HG02798 (cell line): Measurements from ENCODE around the gene RYR3.

Experiments
- ATAC-seq: cut with Tn5 transposase; IDR thresholded peaks from one replicate; pipeline ENCODE4 v1.9.1; 2021; ENCODE audit warnings: mild to moderate bottlenecking; ENCODE audit not compliant: unreplicated experiment, poor library complexity

The RYR3 gene

DNA sequence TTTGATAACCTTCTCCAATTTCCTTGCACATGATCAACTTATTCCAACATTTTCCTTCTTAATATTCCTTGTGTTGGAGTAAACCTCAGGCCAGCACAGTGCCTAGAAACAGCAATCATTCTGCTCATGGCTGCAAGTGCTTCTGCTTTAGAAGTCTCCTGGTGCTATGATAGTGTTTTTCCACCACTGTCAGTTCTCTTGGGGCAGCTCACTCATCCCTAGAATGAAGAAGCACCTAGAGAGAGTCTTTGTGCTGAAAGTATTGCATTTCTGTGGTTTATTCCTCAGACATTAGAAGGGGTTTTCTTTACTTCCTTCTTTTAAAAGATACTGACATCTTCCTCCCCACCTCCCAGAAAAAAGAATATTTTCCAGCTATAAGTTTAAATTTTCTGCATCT, 183.5 kb downstream of the RYR3 start:
- no peak for ATAC-seq

DNA sequence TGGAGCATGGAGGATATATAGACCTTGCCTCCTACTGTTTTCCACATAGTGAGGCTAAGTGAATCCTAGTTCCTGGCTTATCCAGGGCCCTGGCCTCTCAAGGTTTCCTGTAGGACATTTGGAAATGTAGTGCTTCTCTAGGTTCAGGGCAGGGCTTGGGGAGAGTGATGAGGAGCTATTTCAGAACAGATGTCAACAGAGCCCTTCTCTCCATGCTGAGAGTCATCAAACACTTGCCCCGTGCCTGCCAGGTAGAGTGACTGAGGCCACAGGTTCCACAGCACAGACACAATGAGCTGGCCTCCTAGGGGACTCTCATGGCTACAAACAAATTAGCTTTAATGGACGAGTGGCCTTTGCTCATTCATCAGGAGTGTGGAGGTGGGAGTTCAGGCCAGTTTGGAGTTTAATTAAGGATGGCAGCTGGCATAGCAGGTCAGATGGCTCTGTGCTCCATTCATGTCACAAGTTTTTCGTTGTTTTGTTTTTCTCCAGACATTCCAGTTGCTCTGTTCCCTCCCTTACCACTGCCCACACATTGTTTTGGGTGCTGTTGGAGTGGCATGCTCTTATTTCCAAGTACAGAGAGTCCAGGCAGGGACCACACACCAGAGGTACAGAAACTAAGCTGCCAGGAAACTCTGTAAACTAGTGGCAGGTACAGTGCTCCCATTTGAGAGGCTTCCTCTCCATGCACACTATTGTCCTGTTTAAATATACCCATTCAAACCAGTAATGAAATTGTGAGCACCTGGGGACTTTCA, 189.8 kb downstream of the RYR3 start:
- no peak for ATAC-seq

DNA sequence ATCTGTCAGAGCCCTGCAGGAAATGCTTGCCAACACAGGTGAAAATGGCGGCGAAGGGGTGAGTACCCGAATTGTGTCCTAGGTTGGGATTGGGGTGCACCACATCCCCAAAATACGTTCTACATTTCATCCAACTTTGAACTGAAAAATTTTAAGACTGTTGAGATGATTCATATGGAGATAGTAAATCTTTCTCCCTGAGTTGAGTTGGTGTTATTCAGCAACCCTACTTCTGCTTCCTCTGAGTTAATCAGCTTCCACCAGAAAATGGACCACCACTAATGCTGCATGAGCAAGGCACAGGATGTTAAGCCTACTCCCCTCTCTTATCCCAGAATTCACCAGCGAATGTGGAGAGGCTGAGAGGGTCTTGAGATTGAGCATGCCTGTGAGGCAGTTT, 192.9 kb downstream of the RYR3 start:
- ATAC-seq, result no peak

DNA sequence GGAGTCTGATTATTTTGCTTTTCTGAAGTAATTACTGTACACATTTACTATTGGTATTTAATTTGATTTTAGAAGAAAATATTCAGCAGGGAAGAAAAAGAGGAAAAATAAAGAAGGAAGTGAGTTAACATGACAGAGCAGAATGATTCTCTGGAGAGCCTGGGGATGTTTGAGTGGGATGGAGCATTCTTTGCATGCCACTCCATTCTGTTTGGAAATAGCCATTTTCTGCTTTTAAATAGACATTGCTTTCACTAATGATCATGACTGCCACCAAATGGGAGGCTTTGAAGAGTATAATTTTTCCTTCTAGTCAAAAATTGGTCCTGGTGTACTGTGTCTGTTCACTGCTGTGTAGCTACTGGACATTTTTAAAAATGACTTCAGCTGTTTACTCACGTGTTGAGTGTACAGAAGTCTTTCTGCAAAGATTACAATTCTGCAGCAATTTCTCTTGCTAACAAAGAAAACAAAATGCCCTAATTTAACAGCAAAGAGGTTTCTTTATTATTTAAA, 196.1 kb downstream of the RYR3 start:
- no peak for ATAC-seq

DNA sequence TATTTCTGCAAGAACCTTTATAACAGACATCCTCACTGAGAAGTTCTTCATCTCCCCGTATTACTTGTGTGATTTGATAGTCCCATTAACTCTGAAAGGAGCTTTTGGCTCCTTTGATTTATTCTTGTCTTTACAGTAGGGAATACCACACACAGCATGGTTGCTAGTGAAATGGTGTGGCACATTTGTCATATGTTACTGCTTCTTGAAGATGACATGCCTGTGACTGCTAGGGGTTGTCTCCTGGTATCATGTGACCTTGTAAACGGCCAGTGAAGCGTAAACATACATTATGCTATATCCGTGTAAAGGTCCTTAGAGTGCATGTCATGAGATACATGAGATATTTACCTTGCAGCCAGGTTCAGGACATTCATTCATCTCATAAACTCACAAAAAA, 197.9 kb downstream of the RYR3 start:
- no peak for ATAC-seq

DNA sequence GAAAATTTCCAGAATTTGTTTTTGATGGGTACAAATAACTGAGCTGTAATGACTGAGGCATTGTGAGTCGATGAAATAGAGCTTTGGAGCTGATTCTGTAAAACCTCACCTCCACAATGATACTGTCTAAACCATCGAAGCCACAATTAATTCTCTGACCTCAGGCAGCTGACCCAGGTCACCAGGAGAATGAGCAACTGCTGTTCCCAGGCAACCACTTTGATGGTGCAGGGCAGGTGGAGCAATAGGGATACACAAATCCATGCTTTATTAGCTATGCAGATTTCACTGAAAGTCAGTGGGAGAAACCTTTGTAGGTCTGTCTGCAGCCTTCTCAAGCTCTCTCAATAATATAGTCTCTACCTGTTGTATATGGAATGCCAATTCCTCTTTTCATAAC, 204.4 kb downstream of the RYR3 start:
- ATAC-seq, result no peak

DNA sequence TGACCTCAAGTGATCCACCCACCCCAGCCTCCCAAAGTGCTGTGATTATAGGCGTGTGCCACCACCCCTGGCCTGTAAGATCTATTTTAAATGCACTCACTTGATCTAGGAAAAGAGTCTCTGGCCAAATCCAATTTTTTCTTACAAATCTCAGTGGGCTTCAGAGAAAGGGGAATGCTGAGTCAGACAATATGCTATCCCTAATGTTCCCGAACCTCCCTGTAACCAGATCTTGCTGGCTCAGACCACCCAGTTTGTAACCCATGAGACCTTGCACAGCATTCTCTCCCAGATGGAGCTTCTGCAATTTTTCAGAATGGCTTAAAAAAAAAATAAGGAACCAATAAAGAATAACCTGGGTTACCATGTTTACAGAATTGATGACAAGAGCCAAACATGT, 205.8 kb downstream of the RYR3 start:
- no peak for ATAC-seq

DNA sequence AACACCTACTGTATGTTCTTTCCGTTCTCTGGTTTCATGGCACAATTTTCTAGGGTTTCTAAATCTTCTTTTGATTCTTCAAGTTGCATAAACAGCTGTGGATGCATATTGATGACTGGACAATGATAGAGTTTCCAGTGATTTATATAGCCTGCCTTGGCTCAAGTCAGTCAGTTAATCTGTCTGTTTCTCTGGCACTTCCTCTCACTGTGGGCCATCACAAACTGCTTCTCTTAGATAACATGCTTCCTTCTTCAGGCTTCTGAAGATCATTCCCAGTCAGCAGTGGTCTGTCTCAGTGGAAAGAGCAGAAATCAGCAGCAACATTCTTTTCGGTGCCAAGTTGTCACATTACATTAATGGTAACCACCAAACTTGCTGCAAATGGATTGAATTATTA, 207.2 kb downstream of the RYR3 start:
- no peak for ATAC-seq

DNA sequence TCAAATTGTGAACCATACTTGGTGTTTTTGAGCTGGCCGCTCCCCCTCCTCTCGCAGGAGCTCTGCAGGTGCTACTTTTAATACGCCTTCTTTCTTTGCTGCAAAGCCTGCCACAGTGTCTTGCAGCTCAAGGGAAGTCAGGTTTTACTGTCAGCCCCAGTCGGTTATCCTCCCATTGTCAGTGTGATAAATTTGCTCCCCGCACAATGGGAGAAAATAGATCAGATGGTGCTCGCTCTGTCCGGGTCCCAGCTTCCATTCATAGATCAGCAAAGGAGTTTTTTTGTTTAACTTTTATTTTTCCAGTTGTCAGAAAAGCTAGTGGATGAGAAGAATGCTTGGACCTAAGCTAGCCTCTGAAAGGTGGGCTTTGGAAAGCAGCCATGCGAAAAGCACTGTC, 207.7 kb downstream of the RYR3 start:
- ATAC-seq, result no peak

DNA sequence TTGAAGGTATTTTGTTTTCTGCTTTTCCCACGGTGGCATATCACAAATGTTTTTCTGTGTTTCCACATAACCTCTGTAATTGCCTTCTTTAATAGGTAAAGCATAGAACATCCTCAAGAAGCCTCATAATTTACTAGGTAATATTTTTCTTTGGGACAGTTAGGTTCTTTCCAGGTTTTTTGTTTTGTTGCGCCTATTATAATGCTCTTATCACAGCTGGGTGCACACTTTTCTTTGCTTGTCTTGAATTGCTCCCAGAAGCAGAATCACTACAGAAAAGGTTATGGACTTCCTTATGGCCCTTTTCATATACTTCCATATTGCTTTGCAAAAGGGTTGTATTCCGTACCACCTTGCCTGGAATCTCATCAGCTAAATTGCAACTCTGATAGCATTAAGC, 213.5 kb downstream of the RYR3 start:
- no peak for ATAC-seq

DNA sequence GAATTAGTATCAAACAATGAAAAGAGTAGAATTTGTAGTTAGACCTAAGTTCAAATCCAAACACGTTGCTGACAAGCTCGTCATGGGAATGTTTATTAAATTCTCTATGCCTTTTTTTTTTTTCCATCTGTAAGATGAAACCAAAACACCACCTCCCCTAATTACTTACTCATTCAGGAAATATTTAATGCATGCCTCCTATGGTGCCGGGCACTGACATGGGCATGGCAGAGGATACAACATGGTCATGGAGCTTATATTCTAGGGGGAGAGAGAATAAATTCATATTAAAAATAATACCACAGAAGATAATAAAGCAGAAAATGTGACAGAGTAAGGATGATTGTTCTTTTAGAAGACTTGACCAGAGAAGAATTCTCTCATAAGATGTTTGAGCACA, 215.8 kb downstream of the RYR3 start:
- no peak for ATAC-seq

DNA sequence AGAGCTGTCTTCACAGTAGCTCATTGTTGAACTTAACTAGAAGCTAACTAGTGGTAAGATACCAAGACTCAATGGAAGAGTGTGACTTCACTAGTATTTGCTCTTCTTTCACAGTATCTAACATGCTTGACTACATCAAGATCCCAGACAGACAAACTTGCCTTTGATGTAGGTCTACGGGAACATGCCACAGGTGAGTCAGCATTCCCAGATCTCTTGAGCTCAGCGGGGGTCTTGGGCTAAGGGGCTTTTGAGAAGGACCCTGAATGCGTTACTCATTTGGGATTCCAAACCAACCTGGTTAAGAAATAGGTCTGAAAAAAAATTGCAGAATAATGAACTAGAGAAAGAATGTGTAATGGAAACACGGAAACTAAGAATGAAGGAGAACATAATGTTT, 222.4 kb downstream of the RYR3 start:
- ATAC-seq, result no peak

DNA sequence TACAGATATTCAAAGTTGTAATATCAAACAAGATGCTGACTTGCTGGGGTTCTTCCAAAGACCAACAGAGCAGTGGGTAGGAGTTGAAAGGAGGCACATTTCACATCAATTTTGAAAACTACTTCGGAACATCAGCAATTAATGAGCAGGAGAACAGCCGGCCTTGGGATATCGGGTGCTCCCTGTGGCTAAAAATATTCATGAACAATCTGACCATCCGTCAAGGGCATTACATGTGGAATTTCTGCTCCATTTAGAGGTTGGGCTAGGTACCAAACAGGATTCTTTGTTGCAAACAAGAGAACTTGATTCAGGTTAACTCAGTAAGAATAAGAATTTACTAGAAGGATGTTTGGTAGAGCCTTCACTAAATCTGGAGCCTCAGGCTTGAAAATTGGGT, 223.9 kb downstream of the RYR3 start:
- ATAC-seq, result no peak

DNA sequence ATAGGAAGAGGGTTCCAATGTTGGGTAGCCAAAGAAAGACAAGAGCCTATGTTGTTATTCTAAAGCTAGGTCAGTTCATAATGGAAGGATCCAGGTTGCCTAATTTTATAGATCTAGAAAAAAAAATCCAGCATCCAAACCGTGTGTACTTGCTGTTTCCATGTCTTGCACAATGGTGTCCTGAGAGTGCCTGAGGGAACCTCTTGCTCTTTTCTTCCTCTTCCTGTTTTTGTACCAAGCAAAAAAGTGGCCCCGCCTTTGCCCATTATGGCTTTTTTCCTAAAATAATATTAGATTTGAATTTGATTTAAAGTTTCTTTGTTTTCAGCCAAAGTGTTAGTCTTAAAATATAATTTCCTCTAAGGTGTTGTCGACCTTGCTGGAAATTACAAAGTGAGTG, 224.4 kb downstream of the RYR3 start:
- no peak for ATAC-seq

DNA sequence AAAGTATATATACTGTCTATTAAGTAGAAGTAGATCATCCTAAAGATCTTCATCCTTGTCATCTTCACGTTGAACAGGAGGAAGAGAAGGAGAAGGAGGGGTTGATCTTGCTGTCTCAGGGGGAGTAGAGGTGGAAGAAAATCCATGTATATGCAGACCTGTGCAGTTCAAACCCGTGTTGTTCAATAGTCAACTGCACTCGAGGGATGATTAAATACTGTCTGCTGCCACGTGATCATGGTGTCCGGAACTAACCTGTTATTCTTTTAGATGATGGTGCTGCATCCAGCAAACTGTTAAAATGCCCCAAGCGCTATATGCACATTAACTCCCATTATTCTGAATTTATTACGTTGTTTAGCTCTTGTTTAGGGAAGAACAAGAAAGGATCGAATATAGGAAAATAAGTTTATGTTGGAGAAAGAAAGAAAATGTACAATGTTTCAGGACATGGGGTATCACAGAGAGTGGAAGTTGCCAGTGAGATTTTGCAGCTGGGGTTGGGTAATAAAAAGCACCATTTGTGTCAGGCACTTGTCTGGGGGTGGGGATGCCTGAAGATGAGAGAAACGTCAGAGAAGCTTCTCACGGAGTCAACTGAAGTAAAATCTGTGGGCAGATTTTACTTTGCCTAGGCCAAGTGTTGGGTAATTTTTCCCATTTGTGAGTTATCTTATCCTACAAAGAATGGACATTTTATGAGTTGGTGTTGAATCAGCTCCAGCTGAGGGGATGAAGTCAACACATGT, 229.2 kb downstream of the RYR3 start:
- ATAC-seq, result no peak

DNA sequence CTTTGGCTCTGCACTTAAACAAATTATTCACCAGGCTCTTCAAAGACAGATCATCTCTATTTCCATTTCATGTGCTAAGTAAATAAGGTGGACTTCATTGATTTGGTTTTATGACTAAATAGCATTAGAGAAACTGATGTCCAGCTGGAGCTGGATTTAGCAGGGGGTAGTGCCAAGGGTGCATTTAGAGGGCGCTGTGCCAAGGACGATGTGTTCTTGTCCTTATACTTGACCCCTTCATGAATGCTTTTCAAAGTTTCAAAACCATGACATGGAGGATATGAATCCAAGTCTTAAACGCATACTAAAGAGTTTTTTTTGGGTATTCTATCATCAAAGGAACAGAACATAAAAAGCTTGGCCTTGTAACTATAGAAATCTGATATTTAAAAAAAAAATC, 233.2 kb downstream of the RYR3 start:
- no peak for ATAC-seq

DNA sequence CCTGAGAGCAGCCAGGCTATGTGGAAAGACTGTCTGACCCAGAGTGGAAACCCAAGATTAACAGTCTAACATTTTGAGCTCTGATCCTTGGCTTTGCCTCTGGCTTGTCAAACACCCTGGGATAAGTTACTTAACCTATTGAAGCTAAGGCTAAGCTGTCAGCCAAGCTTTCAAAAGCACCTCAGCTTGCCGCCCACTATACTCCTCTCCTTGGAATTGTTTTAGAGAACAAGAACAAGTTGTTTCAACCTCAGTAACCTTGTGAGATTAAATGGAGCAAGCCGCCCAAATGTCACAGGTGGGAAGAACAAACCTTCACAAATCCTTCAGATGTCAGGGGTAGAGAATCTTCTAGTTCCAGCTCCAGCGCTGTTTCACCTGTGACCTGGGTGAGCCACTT, 235.1 kb downstream of the RYR3 start:
- no peak for ATAC-seq

DNA sequence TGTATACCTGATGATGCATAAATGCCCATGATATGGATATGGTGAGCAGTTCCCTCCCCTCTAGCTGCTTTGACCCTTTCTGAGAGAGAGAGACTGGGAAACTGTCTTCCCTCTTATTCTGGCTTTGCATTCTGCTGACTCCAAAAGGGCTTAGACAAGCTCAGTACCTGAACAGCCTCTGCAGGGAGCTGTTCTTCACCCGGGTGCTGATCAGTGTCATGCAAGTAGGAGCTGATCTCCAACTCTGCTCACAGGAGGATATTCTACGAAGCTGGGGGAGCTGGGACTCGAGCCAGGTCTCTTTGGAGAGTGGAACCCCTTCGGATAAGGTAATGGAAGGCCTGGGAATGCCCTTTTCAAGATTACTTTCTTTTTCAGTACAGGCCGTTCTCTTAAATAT, 237.1 kb downstream of the RYR3 start:
- no peak for ATAC-seq

DNA sequence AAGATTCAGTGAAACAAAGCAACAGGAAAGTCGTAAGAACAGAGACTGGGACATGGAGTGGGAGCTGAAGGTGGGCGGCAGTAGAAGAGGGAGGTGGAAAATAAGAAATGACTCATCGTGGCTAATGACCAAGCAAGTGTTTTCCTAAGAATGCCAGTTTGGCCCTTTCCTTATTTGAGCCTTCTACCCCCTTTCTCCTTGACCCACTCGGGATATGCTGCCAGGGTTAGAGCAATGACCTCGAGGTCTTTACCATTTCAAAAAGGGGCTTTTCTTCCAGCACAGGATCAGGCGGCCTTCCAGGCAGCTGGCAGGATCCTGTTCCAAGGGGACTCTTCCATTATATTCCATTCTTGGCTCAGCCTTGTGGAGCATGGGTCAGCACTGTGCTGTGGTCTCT, 241.1 kb downstream of the RYR3 start:
- ATAC-seq, result no peak

DNA sequence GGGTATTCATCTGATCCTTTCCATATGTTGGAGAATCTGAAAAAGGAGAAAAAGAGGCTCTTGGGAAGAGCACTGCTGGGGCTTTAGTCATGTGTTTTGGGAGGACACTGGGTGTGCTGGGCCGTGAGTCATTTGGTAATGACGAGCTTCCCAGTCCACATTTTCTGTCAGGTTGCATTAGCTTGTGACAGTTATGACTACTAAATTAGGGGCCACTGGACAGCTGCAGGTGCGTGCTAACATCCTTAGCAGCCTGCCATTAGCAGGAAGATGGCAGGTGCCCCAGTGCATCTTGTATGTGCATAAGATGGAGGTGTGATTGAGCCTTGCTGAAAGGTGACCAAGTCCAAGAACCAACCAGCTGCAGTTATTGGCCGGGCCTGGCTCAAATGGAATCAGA, 242.4 kb downstream of the RYR3 start:
- no peak for ATAC-seq

DNA sequence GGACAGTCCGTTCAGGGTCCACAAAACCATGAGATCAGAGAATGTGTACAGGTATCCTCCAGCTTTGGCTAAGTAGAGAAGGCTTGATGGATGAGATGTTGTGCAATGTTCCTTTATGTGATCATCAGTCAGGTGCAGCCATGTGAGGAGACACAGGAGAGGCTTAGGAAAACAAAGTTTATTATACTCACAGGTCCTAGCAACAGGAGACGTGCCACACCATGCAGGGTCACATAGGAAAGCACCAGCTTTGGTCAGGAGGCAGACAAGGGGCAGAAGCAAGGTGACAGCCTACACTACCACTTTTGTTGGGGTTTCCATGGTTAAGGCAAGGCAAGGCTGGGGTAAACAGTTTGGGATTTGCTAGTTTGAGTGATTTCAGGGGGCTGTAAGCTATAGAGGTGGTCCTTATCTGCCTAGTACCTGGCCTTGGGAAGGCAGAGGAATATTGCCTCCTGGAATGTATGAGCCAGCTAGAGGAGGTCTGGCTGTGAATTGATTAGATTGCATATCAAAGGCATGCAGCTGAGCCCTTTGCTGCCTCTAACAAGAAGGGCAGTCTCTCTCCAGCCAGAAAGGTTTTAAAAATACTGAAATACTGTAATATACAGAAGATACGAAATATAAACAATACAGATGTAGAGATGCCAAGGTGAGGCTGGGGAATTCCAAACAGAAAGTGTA, 248.6 kb downstream of the RYR3 start:
- ATAC-seq, result no peak
